Hematopoietic multipotent progenitor cell treated with erythropoietin and hydrocortisone succinate and interleukin-3 and kit ligand, for 15 days (in vitro differentiated cells): ENCODE measurements around the gene FGFR3.
A peak's percentile ranks its signal among the peaks of the same experiment; 100 is the strongest.

Experiments
- DNase-seq: peaks from one replicate; pipeline ENCODE4 v3.0.0-alpha.2; 2015; ENCODE audit warnings: low spot score

The FGFR3 gene

GRCh38 chr4:1788254-1788973 lies 4.7 kb upstream of the FGFR3 start:
- DNase-seq = no peak

GRCh38 chr4:1789552-1789951 lies 3.5 kb upstream of the FGFR3 start:
- DNase-seq = no peak

GRCh38 chr4:1790005-1790404 lies 3.1 kb upstream of the FGFR3 start:
- DNase-seq = no peak

- DNase-seq = no peak
Measured at GRCh38 chr4:1792158-1792831, 798 bp upstream of the FGFR3 start.

- DNase-seq = peak; percentile 14
Measured at GRCh38 chr4:1793496-1793840, 375 bp downstream of the FGFR3 start.

- no peak for DNase-seq
Measured at GRCh38 chr4:1793940-1794808, 1.1 kb downstream of the FGFR3 start.

GRCh38 chr4:1794809-1795298 lies 1.8 kb downstream of the FGFR3 start:
- DNase-seq = no peak

GRCh38 chr4:1795299-1796195 lies 2.5 kb downstream of the FGFR3 start:
- DNase-seq = no peak

- no peak for DNase-seq
Measured at GRCh38 chr4:1796486-1797204, 3.6 kb downstream of the FGFR3 start.

- no peak for DNase-seq
Measured at GRCh38 chr4:1797298-1797860, 4.3 kb downstream of the FGFR3 start.

GRCh38 chr4:1797861-1798579 lies 4.9 kb downstream of the FGFR3 start:
- no peak for DNase-seq

GRCh38 chr4:1798580-1799386 lies 5.7 kb downstream of the FGFR3 start:
- DNase-seq = no peak

- DNase-seq = no peak
Measured at GRCh38 chr4:1799387-1800375, 6.6 kb downstream of the FGFR3 start.

- DNase-seq = no peak
Measured at GRCh38 chr4:1800805-1801204, 7.7 kb downstream of the FGFR3 start.

- no peak for DNase-seq
Measured at GRCh38 chr4:1801286-1801958, 8.3 kb downstream of the FGFR3 start.

- DNase-seq = no peak
Measured at GRCh38 chr4:1802151-1802715, 9.1 kb downstream of the FGFR3 start.
